Endothelial cell of umbilical vein (primary cell): ENCODE data around the gene CELSR1. TPM values are rescaled to one million over a fixed set of nuclear protein-coding genes. Genes with fewer than 3 reads are reported as not detected.

Experiments
- BruUV-seq: library from RNA; stranded (reverse); fragments of 400-500 nt; replicated peaks from 2 replicates; lab custom pipeline; 2021; lab: Mats Ljungman, UMichigan
- CTCF ChIA-PET: fragments of 300-600, 350-600 bp; sonication (Branson Sonifier 250); formaldehyde crosslinking; loops from one replicate; lab custom pipeline; 2021; ENCODE audit warnings: antibody characterized with exemption, inconsistent platforms; lab: Charles Lee
- POLR2A ChIA-PET: fragments of 300-600, 350-600 bp; sonication (Branson Sonifier 250); formaldehyde crosslinking; loops from one replicate; lab custom pipeline; 2021; ENCODE audit warnings: antibody characterized with exemption, inconsistent platforms; lab: Charles Lee
- DNase-seq: peaks from one replicate; pipeline ENCODE4 v3.0.0-alpha.2; 2011; ENCODE audit warnings: low read depth, low spot score
- FAIRE-seq: peaks from 2 replicates; lab custom pipeline; 2011; peaks lifted over from hg19 to GRCh38; lab: Jason Lieb, UNC
- H2AFZ ChIP-seq: 2 replicates; pipeline ENCODE4 v1.6.0; 2012; ENCODE audit warnings: low read depth, low read length, control low read depth, inconsistent platforms
- H3K27ac ChIP-seq: 2 replicates; pipeline ENCODE4 v1.5.1; 2011; ENCODE audit warnings: low read depth, mild to moderate bottlenecking, control low read depth, low read length, moderate library complexity; ENCODE audit not compliant: insufficient read depth
- H3K27me3 ChIP-seq, 2 experiments: 2 replicates each; pipeline versions ENCODE4 v1.6.0 to v1.6.1; 2011; ENCODE audit warnings: low read length in 2 of 2, mixed read lengths in 1 of 2; ENCODE audit not compliant: control insufficient read depth in 2 of 2, insufficient read depth in 2 of 2
- H3K36me3 ChIP-seq, 2 experiments: 2 replicates in 1 of 2; 3 replicates in 1 of 2; pipeline ENCODE4 v1.5.1; 2011; ENCODE audit warnings: low read length in 2 of 2, mild to moderate bottlenecking in 1 of 2, moderate library complexity in 1 of 2; ENCODE audit not compliant: control insufficient read depth in 2 of 2, insufficient read depth in 2 of 2; ENCODE audit errors: extremely low read depth in 1 of 2
- H3K4me1 ChIP-seq: 3 replicates; pipeline ENCODE4 v1.5.1; 2011; ENCODE audit warnings: mild to moderate bottlenecking, low read length; ENCODE audit not compliant: control insufficient read depth, insufficient read depth; ENCODE audit errors: extremely low read depth
- H3K4me2 ChIP-seq: 2 replicates; pipeline ENCODE4 v1.6.1; 2011; ENCODE audit warnings: low read length, control low read depth, mixed read lengths; ENCODE audit not compliant: insufficient read depth
- H3K4me3 ChIP-seq, 3 experiments: fragments of 200-600 bp in 1 of 3; sonication (generic), shearing (Covaris generic) in 1 of 3; replicated peaks in 1 of 3; 2 replicates each; pipeline ENCODE4 v1.5.1; 2011 to 2016; ENCODE audit warnings: control low read depth in 3 of 3, low read length in 3 of 3, mild to moderate bottlenecking in 2 of 3, inconsistent platforms in 1 of 3, low read depth in 1 of 3, moderate library complexity in 1 of 3; ENCODE audit not compliant: insufficient read depth in 1 of 3
- H3K79me2 ChIP-seq: 2 replicates; pipeline ENCODE4 v1.6.0; 2012; ENCODE audit warnings: low read length, inconsistent platforms; ENCODE audit not compliant: control insufficient read depth, insufficient read depth
- H3K9ac ChIP-seq: replicated peaks from 2 replicates; pipeline ENCODE3; 2011; ENCODE audit warnings: low read length, control low read depth; ENCODE audit not compliant: insufficient read depth; ENCODE audit errors: extremely low read depth
- H3K9me1 ChIP-seq: replicated peaks from 3 replicates; pipeline ENCODE4 v1.6.0; 2011; ENCODE audit warnings: mild to moderate bottlenecking, low read length; ENCODE audit not compliant: control insufficient read depth, insufficient read depth; ENCODE audit errors: extremely low read depth
- H3K9me3 ChIP-seq: replicated peaks from 2 replicates; pipeline ENCODE4 v1.5.1; 2012; ENCODE audit warnings: low read length, inconsistent platforms; ENCODE audit not compliant: control insufficient read depth, insufficient read depth
- H4K20me1 ChIP-seq: replicated peaks from 2 replicates; pipeline ENCODE3; 2011; ENCODE audit warnings: mild to moderate bottlenecking, low read length; ENCODE audit not compliant: control insufficient read depth, insufficient read depth; ENCODE audit errors: extremely low read depth
- CTCF ChIP-seq, 2 donors: IDR thresholded peaks; 1 replicate in 1 of 2; 2 replicates in 1 of 2; pipeline ENCODE4 v1.5.1; 2011; ENCODE audit warnings: low read length in 2 of 2, mild to moderate bottlenecking in 2 of 2, moderate library complexity in 2 of 2, control low read depth in 1 of 2, inconsistent platforms in 1 of 2, low read depth in 1 of 2; ENCODE audit not compliant: insufficient read depth in 1 of 2; ENCODE audit errors: extremely low read depth in 1 of 2
- EZH2 ChIP-seq: IDR thresholded peaks from 2 replicates; pipeline ENCODE4 v1.6.1; 2012; ENCODE audit warnings: borderline replicate concordance, low read depth, mild to moderate bottlenecking, moderate library complexity, low read length, inconsistent platforms; ENCODE audit not compliant: severe bottlenecking
- FOS ChIP-seq: IDR thresholded peaks from 2 replicates; pipeline ENCODE4 v1.6.1; 2011; ENCODE audit warnings: mild to moderate bottlenecking, low read length, moderate library complexity, borderline replicate concordance; ENCODE audit not compliant: insufficient read depth
- GATA2 ChIP-seq: IDR thresholded peaks from 2 replicates; pipeline ENCODE4 v1.7.0; 2011; ENCODE audit warnings: low read depth, mild to moderate bottlenecking, moderate library complexity, mixed read lengths, low read length; ENCODE audit not compliant: insufficient read length, insufficient read depth
- JUN ChIP-seq: IDR thresholded peaks from 2 replicates; pipeline ENCODE4 v1.6.1; 2011; ENCODE audit warnings: borderline replicate concordance, low read depth; ENCODE audit not compliant: insufficient read length, insufficient read depth
- MAX ChIP-seq: IDR thresholded peaks from 2 replicates; pipeline ENCODE4 v1.6.1; 2011; ENCODE audit not compliant: insufficient read depth, insufficient read length
- MYC ChIP-seq: IDR thresholded peaks from one replicate; pipeline ENCODE4 v1.6.1; 2011; ENCODE audit warnings: mild to moderate bottlenecking, low read depth, low read length
- POLR2A ChIP-seq: IDR thresholded peaks from 2 replicates; pipeline ENCODE4 v1.6.1; 2012; ENCODE audit warnings: low read depth, mild to moderate bottlenecking, control low read depth, low read length
- POLR2AphosphoS5 ChIP-seq: IDR thresholded peaks from 2 replicates; pipeline ENCODE4 v1.6.1; 2012; ENCODE audit warnings: low read depth, mild to moderate bottlenecking, control low read depth, low read length, moderate library complexity; ENCODE audit not compliant: insufficient read depth
- dilution Hi-C: fragments of 300-500 bp; cut with MboI; formaldehyde crosslinking; loops from one replicate; pipeline ENCODE4 v1.15.0; 2019; ENCODE audit warnings: low sequenced_read_pairs; ENCODE audit not compliant: extremely low pct_ligation_motif_present
- intact Hi-C: fragments of 100-400 bp; cut with micrococcal nuclease; formaldehyde crosslinking; loops from one replicate; pipeline ENCODE4 v1.10.0; 2022
- polyA plus RNA-seq, 4 experiments: library from polyadenylated mRNA; depleted of rRNA in 3 of 4; stranded (reverse) in 3 of 4; unstranded in 1 of 4; fragments of >200 nt; gene quantifications; 2 replicates each; pipeline versions ENCODE4 v1.2.1 to v1.2.3, GENCODE V29; 2011 to 2012; ENCODE audit warnings: missing spikeins in 1 of 4
- total RNA-seq: library from RNA; stranded (reverse); gene quantifications from 2 replicates; pipeline ENCODE4 v1.2.3, GENCODE V29; 2021

CELSR1 gene
- total and polyA plus RNA-seq, 2 donors (not counting 3 experiments of a cell fraction or from before 2014, with no cell fraction given): 3.7 to 5.4 TPM

GRCh38 chr22:46320716-46321386, 216.6 kb downstream of the CELSR1 start:
- Histone ChIP-seq H3K27me3 (no peaks in the 10 kb centered on the region), H2AFZ (no peak overlapping the region), H3K36me3 (peaks cover 4 to 9% of the 10 kb centered on the region in 2 experiments), H3K4me3 (no peak overlapping the region), H4K20me1 (no peaks in the 10 kb centered on the region), H3K9me3 (no peaks in the 10 kb centered on the region), H3K9ac (no peak overlapping the region), H3K9me1 (no peaks in the 10 kb centered on the region), H3K27ac (no peak overlapping the region), H3K79me2 (peaks cover 34% of the 10 kb centered on the region), H3K4me2 (no peak overlapping the region), H3K4me1 (no peaks in the 10 kb centered on the region)
- FAIRE-seq (no peak), DNase-seq (no peak)
- POLR2A ChIA-PET: no interaction called here
- dilution Hi-C loops: no loop called here
- TF ChIP-seq MAX (no peak), GATA2 (no peak), MYC (no peak), JUN (no peak), EZH2 (no peak), CTCF (IDR thresholded peaks at IDR 0.05; ENCODE audit: extremely low read depth in 1 of 2, insufficient read depth in 1 of 2, low read depth in 1 of 2, low read length in 2 of 2) (no peak), POLR2AphosphoS5 (no peak), POLR2A (no peak), FOS (no peak)
- BruUV-seq: no TSS peak
- intact Hi-C loops: no loop called here
- CTCF ChIA-PET: interaction anchor here (2.9 kb wide), 1 partner anchor 199 kb away, joined by 12 read pairs; no protein-coding TSS in a partner anchor
